Tibial artery (tissue), 4 donors: ENCODE measurements around the gene ZSWIM6.

ENCODE experiments used
- DNase-seq, 2 donors: peaks; one replicate each; pipeline ENCODE4 v3.0.0-alpha.2; 2019
- H3K27ac ChIP-seq, 2 donors: fragments of 200-600 bp; sonication (generic) in 1 of 2; 1 replicate in 1 of 2; 2 replicates in 1 of 2; pipeline ENCODE4 v1.5.1; 2018 to 2019; ENCODE audit warnings: mild to moderate bottlenecking in 1 of 2
- H3K27me3 ChIP-seq, 2 donors: fragments of 200-600 bp; sonication (generic) in 1 of 2; one replicate each; pipeline versions ENCODE4 v1.5.1 to v1.6.0; 2016 to 2019
- H3K36me3 ChIP-seq, 3 donors: fragments of 200-600 bp; sonication (generic) in 2 of 3; one replicate each; pipeline ENCODE4 v1.5.1; 2016 to 2019; ENCODE audit warnings: mild to moderate bottlenecking in 2 of 3
- H3K4me1 ChIP-seq, 4 donors: fragments of 200-600 bp; sonication (generic) in 2 of 4; 1 replicate in 3 of 4; 2 replicates in 1 of 4; pipeline ENCODE4 v1.5.1; 2016 to 2019
- H3K4me3 ChIP-seq, 2 donors: fragments of 200-600 bp; sonication (generic) in 1 of 2; 1 replicate in 1 of 2; 2 replicates in 1 of 2; pipeline ENCODE4 v1.5.1; 2018 to 2019; ENCODE audit warnings: mild to moderate bottlenecking in 2 of 2
- H3K9me3 ChIP-seq, 3 donors: fragments of 200-600 bp; sonication (generic) in 1 of 3; one replicate each; pipeline ENCODE4 v1.5.1; 2016 to 2019
- CTCF ChIP-seq, 2 experiments: fragments of 200-600 bp in 1 of 2; fragments of 450-650 bp in 1 of 2; IDR thresholded peaks; one replicate each; pipeline ENCODE4 v1.5.1; 2017 to 2019; ENCODE audit warnings: antibody characterized with exemption in 2 of 2, mild to moderate bottlenecking in 1 of 2, moderate library complexity in 1 of 2
- intact Hi-C: fragments of 100-400 bp; cut with DNase I; formaldehyde crosslinking; loops from one replicate; pipeline ENCODE4 v1.15.0; 2023; ENCODE audit warnings: low total_unique reads

Gene ZSWIM6

GRCh38 chr5:61589946-61590345 lies 257.9 kb downstream of the ZSWIM6 start:
- DNase-seq = no peak
- H3K4me1 ChIP-seq = no peaks in the 10 kb centered on the region
- H3K36me3 ChIP-seq = no peaks in the 10 kb centered on the region
- no peak overlapping the region for H3K4me3 ChIP-seq
- TF ChIP-seq CTCF (IDR thresholded peaks at IDR 0.05) = no peak
- no peaks in the 10 kb centered on the region for H3K9me3 ChIP-seq
- H3K27ac ChIP-seq = no peak overlapping the region
- intact Hi-C loops = no loop called here
- no peaks in the 10 kb centered on the region for H3K27me3 ChIP-seq

GRCh38 chr5:61590473-61590872 lies 258.4 kb downstream of the ZSWIM6 start:
- no peak for TF ChIP-seq CTCF (IDR thresholded peaks at IDR 0.05)
- DNase-seq = no peak
- H3K4me3 ChIP-seq = no peak overlapping the region
- H3K27ac ChIP-seq = no peak overlapping the region
- intact Hi-C loops = no loop called here
- H3K9me3 ChIP-seq = no peaks in the 10 kb centered on the region
- no peaks in the 10 kb centered on the region for H3K27me3 ChIP-seq
- H3K36me3 ChIP-seq = no peaks in the 10 kb centered on the region
- H3K4me1 ChIP-seq = no peaks in the 10 kb centered on the region

- intact Hi-C loops = no loop called here
- no peak for DNase-seq
- TF ChIP-seq CTCF (IDR thresholded peaks at IDR 0.05) = no peak
- no peak overlapping the region for H3K4me3 ChIP-seq
- H3K9me3 ChIP-seq = no peaks in the 10 kb centered on the region
- H3K27ac ChIP-seq = no peak overlapping the region
- no peaks in the 10 kb centered on the region for H3K36me3 ChIP-seq
- H3K27me3 ChIP-seq = no peaks in the 10 kb centered on the region
- H3K4me1 ChIP-seq = no peaks in the 10 kb centered on the region
Measured at GRCh38 chr5:61591859-61592258, 259.8 kb downstream of the ZSWIM6 start.

- Histone ChIP-seq H3K27ac (no peak overlapping the region), H3K4me1 (peaks cover 0 to 13% (median 11%) of the 10 kb centered on the region in 4 donors), H3K9me3 (no peaks in the 10 kb centered on the region), H3K4me3 (no peak overlapping the region), H3K36me3 (no peaks in the 10 kb centered on the region), H3K27me3 (no peaks in the 10 kb centered on the region)
- no peak for DNase-seq
- intact Hi-C loops = no loop called here
- no peak for TF ChIP-seq CTCF (IDR thresholded peaks at IDR 0.05)
Measured at GRCh38 chr5:61595426-61595825, 263.4 kb downstream of the ZSWIM6 start.
